GM19239 (cell line): ENCODE data around the gene FXYD3.
A peak's percentile ranks its signal among the peaks of the same experiment; 100 is the strongest.
"Not testable (repeated sequence)": the region's sequence is repeated elsewhere in the genome, so short reads cannot be mapped to it uniquely, and the experiment has no call there.

Experiments used
- DNase-seq: peaks from one replicate; pipeline ENCODE4 v3.0.0; 2011; ENCODE audit warnings: low spot score; ENCODE audit not compliant: insufficient read length
- FAIRE-seq: peaks from 2 replicates; lab custom pipeline; 2011; peaks lifted over from hg19 to GRCh38; lab: Jason Lieb, UNC

FXYD3 gene

DNA sequence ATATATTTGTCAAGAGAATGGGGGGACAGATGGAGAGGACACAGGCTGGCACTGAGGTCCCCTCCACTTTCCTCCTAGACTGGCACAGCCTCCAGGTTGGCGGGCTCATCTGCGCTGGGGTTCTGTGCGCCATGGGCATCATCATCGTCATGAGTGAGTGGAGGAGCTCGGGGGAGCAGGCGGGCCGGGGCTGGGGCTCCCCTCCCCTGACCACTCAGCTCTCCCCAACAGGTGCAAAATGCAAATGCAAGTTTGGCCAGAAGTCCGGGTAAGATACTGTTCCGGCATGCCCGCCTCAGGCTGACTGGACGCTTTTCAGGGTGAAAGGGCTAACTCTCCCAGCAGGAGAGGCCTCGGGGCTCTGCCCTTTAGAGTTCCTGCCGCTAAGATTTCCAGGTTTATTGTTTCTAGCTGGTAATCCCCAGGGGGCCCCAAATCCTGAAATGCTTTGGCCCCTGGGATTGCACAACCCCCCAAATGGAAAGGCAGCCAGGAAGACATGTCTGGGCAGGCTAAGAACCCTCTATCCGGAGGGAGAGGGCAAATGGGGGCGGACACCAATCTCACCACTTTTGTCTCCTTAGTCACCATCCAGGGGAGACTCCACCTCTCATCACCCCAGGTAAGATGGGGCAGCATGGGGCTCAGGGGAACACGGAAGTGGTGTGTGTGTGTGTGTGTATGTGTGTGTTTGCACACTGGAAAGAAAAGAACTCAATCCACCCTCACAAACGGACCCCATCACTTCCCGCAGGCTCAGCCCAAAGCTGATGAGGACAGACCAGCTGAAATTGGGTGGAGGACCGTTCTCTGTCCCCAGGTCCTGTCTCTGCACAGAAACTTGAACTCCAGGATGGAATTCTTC, 7.3 kb downstream of the FXYD3 start:
- DNase-seq (no peak), FAIRE-seq (no peak)

- DNase-seq (no peak), FAIRE-seq (no peak)
Measured at GRCh38 chr19:35123573-35123972, 8.0 kb downstream of the FXYD3 start.

GRCh38 chr19:35124098-35125060, 8.8 kb downstream of the FXYD3 start:
- FAIRE-seq: peak; percentile 95
- peak; percentile 99 for DNase-seq

DNA sequence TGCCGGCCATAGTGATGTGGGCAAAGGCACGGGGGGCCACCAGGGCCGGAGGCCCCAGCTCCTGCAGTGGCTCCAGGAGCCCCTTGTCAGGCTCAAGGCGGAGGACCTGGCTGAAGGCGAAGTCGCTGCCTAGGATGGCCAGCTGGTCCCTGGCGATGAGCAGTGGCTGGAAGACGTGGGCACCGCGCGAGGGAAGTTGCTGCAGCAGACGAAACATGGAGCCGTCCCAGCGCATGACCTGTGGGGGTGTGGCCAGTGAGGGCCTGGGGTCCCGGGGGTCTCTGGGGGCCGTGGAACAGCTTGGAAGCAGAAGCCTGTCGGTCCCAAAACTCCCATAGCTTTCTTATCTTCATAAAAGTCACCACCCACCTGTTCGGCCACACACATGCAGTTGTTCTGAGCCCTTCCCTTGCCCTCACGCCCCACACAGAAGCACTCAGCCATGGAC, 9.7 kb downstream of the FXYD3 start:
- DNase-seq (no peak), FAIRE-seq (no peak)

DNA sequence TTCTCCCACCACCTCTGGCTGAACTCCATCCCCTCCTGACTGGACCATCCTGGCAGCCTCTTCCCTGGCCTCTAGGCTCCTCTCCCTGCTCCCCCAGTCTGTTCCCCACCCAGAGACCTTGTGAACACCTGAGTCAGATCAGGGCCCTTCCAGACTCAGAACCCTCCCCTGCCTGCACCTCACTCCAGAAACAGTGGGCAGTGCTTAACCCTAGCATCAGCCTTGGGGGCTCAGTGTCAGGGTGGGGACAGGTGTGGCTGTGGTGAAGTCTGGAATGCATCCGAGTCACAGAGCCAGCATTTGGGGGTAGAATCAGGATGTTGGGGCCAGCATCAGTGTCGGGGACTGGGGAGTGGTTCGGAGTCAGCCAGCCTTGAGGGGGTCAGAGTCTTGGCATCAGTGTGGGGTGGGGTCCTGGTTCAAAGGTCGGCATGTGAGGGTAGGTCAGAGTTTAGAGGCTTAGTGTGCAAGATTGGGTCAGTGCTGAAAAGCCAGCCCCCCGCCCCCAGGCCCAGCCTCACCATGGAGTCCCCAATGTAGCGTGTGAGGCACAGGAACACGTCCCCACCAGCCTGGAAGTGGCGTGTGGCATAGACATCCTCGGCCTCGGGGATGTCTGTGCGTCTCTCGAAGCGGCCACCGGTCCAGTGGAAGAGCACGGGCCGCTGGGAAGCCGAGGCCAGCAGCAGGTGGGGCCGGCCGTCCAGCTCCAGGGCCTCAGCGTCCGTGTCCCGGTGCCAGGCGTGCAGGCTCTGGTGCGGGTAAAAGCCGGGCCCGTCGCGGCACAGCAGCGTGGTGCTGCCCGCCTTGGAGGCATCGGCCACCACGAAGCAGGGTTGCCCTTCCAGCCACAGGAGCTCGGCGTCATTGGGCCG, 10.4 kb downstream of the FXYD3 start:
- FAIRE-seq (no peak), DNase-seq (no peak)

DNA sequence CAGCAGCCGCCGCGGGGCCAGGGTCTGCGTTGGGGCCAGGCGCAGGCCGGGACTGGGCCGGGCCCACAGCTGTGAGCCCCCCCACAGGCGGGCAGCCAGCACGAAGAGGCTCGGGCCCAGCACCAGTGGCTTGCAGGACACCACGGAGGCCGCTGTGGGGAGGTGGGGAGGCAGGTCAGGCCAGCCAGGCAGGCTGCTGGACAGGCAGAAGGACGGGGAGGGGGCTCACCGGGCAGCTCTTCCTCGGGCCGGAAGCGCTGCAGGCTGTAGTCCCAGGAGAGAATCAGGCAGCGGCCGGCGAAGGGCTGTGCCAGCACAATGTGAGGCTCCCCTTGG, 11.0 kb downstream of the FXYD3 start:
- FAIRE-seq (no peak), DNase-seq (no peak)

DNA sequence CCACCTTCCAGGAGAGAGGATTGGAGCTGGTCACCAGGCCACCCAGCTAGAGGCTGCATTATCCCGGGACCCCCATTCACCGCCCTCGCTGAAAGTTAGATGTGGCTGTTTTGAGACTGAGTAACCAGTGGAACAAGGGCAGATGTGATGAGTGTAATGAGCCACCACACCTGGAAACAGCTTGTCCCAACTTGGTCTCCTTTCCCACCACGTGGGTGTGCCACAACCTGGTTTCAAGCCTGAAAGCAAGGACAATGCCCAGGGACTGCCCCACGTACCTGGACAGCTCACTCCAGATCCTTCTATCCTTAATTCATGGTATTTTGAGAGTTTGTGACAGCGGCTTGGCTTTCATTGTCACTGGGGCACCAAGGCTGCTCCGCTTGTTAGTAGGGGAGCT, 12.2 kb downstream of the FXYD3 start:
- no peak for DNase-seq
- FAIRE-seq: no peak

DNA sequence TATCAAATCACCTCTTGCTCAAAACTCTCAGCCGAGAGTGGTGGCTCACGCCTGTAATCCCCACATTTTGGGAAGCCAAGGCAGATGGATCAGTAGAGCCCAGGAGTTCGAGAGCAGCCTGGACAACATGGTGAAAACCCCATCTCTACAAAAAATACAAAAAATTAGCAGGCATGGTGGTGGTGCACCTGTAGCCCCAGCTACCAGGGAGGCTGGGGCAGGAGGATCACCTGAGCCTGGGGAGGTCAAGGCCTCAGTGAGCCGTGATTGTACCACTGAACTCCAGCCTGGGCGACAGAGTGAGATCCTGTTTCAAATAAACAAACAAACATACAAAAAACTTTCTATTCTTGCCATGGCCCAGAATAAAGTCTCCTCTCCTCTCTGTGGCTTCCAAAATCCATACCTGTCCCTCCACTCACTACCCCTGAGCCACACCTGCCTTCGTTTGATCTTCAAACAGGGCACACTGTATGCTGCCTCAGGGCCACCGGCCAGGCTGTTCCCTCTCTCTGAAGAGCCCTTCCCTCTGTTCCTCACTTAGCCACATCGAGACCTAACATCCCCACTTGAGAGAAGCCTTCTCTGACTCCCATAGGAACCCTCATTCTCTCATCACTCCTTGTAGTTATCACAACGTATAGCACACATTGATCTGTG, 12.9 kb downstream of the FXYD3 start:
- no peak for FAIRE-seq
- DNase-seq: no peak

GRCh38 chr19:35129724-35130274, 14.2 kb downstream of the FXYD3 start:
- not testable (repeated sequence) for DNase-seq, FAIRE-seq

- no peak for DNase-seq
- no peak for FAIRE-seq
Measured at GRCh38 chr19:35130761-35131720, 15.4 kb downstream of the FXYD3 start.

DNA sequence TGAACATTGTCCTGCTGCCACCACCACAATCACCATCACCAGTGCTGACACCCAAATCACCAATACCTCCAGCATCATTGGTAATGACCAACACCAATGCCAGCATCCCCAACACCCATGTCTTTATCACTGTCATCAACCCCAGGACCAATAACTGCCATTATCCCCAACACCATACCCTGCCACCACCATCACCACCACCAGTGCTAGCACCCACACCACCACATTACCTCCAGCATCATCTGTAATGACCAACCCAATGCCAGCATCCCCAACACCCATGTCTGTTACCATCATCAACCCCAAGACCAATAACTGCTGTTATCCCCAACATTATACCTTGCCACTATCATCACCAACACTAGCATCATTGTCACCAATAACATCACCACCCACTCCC, 16.6 kb downstream of the FXYD3 start:
- DNase-seq (no peak), FAIRE-seq (no peak)

- no peak for FAIRE-seq
- DNase-seq: no peak
Measured at GRCh38 chr19:35133826-35134225, 18.2 kb downstream of the FXYD3 start.

DNA sequence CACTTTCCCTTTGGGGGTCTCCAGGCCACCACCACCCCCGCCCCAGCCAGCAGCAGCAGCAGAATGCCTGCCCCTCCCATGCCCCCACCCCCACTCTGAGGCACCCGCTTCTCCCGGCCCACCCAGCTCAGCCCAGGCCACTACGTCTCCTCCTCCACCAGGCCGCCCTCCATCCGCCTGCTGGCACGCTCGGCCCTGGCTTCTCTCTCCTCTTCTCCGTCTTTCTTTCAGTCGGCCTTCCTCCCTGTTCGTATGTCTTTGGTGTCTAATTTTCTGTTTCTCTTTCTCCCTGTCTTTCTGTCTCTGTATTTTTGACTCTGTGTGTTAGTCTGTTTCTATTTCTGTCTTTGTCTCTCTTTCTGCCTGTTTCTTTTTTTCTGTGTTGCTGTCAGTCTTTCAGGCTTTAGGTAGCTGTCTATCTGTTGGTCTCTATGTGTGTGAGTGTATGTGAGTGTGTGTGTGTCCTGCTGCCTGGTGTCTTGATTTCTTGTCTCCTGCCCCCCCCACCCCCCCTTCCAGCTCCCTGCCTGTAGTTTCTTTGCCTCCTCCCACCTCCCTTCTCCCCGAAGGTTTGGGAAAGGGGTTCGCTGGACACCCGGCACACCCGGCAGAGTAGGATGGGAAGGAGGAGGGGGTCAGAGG, 19.1 kb downstream of the FXYD3 start, which contains the start of gene LGI4:
LGI4 (minus strand) TSS at position 459 of the 642 bp plus-strand sequence; CDS start at position 80, 379 bp downstream.
- DNase-seq (no peak), FAIRE-seq (no peak)

DNA sequence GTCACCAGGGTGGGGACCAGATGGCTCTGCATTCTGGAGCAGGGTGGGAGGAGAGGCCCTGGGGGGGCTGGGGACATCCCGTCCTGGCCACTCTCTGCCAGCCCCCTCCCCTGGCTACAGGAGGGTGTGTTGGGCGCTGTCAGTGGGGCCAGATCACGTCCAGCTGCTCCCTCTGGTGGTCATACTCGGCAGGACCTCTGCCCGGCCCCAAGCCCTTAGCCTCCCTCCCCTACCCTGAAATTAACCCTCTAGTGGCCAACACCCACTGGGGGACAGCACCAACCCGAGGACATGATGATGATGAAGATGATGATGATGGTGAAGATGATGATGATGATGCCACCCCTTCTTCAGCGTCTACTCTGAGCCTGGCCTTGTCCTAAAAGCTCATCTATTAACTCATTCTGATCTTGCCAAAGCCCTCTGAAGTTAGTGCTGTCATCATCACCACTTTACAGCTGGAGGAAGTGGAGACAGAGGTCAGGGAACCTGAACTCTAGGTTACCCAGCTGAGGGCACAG, 19.8 kb downstream of the FXYD3 start:
- peak; percentile 96 for DNase-seq
- FAIRE-seq: peak; percentile 57

- FAIRE-seq: no peak
- no peak for DNase-seq
Measured at GRCh38 chr19:35136231-35136630, 20.6 kb downstream of the FXYD3 start.

DNA sequence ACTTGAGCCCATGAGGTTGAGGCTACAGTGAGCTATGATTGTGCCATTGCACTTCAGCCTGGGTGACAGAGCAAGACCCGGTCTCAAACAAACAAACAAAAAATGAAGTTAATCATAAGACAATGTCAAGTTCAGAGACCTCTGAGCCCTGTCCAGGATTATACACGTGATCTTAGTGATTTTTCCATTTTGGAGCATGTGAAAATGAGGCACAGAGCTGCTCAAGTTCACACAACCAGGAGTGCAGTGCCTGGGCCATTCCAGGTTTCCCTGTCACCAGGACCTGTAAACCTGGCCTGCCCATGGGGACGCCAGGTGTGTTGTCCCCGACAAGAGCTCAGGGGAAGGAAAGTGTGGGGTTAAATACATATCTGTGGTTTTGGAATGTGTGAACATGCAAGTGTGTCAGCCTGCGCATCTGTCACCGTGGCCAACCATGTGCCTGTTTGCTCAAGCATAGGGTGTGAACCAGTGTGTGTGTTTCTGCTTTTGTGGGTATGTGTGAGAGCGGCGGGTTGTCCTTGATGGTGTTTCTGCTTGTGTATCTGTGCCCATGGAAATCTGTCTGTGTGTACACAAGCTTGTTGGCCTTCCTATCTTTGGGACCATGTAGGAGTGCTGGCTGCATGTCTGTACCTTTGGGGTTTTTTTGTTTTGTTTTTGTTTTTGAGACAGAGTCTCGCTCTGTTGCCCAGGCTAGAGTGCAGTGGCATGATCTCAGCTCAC, 21.5 kb downstream of the FXYD3 start:
- FAIRE-seq (no peak), DNase-seq (no peak)
